Stomach (tissue), 9 donors: ENCODE data around the gene PHIP. TPM values are rescaled to one million over a fixed set of nuclear protein-coding genes. Genes with fewer than 3 reads are reported as not detected.
A peak's percentile ranks its signal among the peaks of the same experiment; 100 is the strongest.

Experiments
- DNase-seq, 2 donors: peaks; one replicate each; pipeline versions ENCODE4 v3.0.0 to v3.0.0-alpha.2; 2013 to 2019
- H3K27ac ChIP-seq, 5 donors: fragments of 200-600 bp in 4 of 5; sonication (generic) in 4 of 5; one replicate each; pipeline ENCODE4 v1.5.1; 2013 to 2019; ENCODE audit warnings: mild to moderate bottlenecking in 1 of 5, moderate library complexity in 1 of 5
- H3K27me3 ChIP-seq, 3 donors: fragments of 200-600 bp; sonication (generic); one replicate each; pipeline ENCODE4 v1.5.1; 2017 to 2019; ENCODE audit warnings: mixed run types in 1 of 3
- H3K36me3 ChIP-seq, 4 donors: fragments of 200-600 bp; sonication (generic); 1 replicate in 3 of 4; 2 replicates in 1 of 4; pipeline ENCODE4 v1.5.1; 2016 to 2019
- H3K4me1 ChIP-seq, 4 donors: fragments of 200-600 bp; sonication (generic); one replicate each; pipeline ENCODE4 v1.5.1; 2016 to 2019
- H3K4me3 ChIP-seq, 4 donors: fragments of 200-600 bp; sonication (generic) in 3 of 4; one replicate each; pipeline ENCODE4 v1.5.1; 2016 to 2019; ENCODE audit warnings: mild to moderate bottlenecking in 1 of 4
- H3K9me3 ChIP-seq, 4 donors: fragments of 200-600 bp; sonication (generic); one replicate each; pipeline ENCODE4 v1.5.1; 2016 to 2019
- CTCF ChIP-seq, 7 experiments: fragments of 450-650 bp in 4 of 7; fragments of 200-600 bp in 3 of 7; sonication (generic) in 3 of 7; IDR thresholded peaks; one replicate each; pipeline ENCODE4 v1.5.1; 2016 to 2019; ENCODE audit warnings: antibody characterized with exemption in 7 of 7, control low read depth in 2 of 7, mild to moderate bottlenecking in 1 of 7
- EP300 ChIP-seq: sonication (generic); formaldehyde crosslinking; IDR thresholded peaks from one replicate; pipeline ENCODE4 v1.6.1; 2017; ENCODE audit warnings: antibody characterized with exemption
- POLR2A ChIP-seq, 4 donors: fragments of 450-650 bp; IDR thresholded peaks; one replicate each; pipeline ENCODE4 v1.6.1; 2016; ENCODE audit warnings: antibody characterized with exemption in 4 of 4, control low read depth in 2 of 4, mild to moderate bottlenecking in 1 of 4, moderate library complexity in 1 of 4
- POLR2AphosphoS5 ChIP-seq, 3 donors: sonication (generic); formaldehyde crosslinking; IDR thresholded peaks; one replicate each; pipeline ENCODE4 v1.6.1; 2016; ENCODE audit warnings: antibody characterized with exemption in 3 of 3
- WGBS, 5 donors: extraction: QIAGEN DNeasy Blood & Tissue Kit in 3 of 5; methylation state at CpG; one replicate each; pipeline versions ENCODE4 v1.1.5 to v1.1.7; 2013 to 2018; 5-methylcytosine and 5-hydroxymethylcytosine counted together
- intact Hi-C: fragments of 100-400 bp; cut with DNase I; formaldehyde crosslinking; loops from one replicate; pipeline ENCODE4 v1.15.1; 2023; ENCODE audit warnings: low total_unique reads
- polyA plus RNA-seq, 3 donors: library from polyadenylated mRNA; stranded (reverse); fragments of 200-250 nt; gene quantifications; one replicate each; pipeline ENCODE4 v1.2.3, GENCODE V29; 2013
- total RNA-seq, 5 donors: library from RNA; depleted of rRNA; stranded (reverse); fragments of >200 nt; gene quantifications; one replicate each; pipeline versions ENCODE4 v1.1.0 to v1.2.3, GENCODE V29; 2014 to 2016
- donor health status: healthy with polysubstance abuse.
- donor health status: Bipolar disorder and iron deficiency.
- donor health status: healthy.

PHIP gene
- total and polyA plus RNA-seq, 8 donors: 3.2 to 70.7 (median 22.5) TPM

DNA sequence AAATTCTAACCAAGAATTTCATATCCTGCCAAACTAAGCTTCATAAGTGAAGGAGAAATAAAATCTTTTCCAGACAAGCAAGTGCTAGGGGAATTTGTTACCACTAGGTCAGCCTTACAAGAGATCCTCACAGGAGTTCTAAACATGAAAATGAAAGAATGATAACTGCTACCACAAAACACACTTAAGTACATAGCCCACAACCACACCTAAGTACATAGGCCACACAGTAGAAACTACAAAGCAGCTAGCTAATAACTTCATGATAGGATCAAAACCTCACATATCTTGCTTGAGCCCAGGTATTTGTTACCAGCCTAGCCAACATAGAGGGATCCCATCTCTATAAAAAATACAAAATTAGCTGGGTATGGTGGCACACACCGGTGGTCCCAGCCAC lies 160.3 kb downstream of the PHIP start:
- H3K4me3 ChIP-seq: no peak overlapping the region
- H3K27ac ChIP-seq: no peak overlapping the region
- H3K4me1 ChIP-seq: no peaks in the 10 kb centered on the region
- TF ChIP-seq POLR2AphosphoS5 (IDR thresholded peaks at IDR 0.05): no peak
- no peak for TF ChIP-seq POLR2A (IDR thresholded peaks at IDR 0.05)
- TF ChIP-seq EP300: no peak
- TF ChIP-seq CTCF (IDR thresholded peaks at IDR 0.05): no peak
- no peaks in the 10 kb centered on the region for H3K27me3 ChIP-seq
- no peaks in the 10 kb centered on the region for H3K36me3 ChIP-seq
- H3K9me3 ChIP-seq: peaks cover 7 to 44% (median 23%) of the 10 kb centered on the region in 4 donors
- intact Hi-C loops: no loop called here
- DNase-seq: no peak
- 86 to 100% (median 98%) methylated on average over 1 of the region's 1 CpG for WGBS, 5 donors

- H3K4me3 ChIP-seq: no peak overlapping the region
- peaks cover 3 to 36% (median 18%) of the 10 kb centered on the region in 4 donors for H3K9me3 ChIP-seq
- H3K36me3 ChIP-seq: no peaks in the 10 kb centered on the region
- no peaks in the 10 kb centered on the region for H3K27me3 ChIP-seq
- intact Hi-C loops: no loop called here
- no peaks in the 10 kb centered on the region for H3K4me1 ChIP-seq
- DNase-seq: no peak
- H3K27ac ChIP-seq: no peak overlapping the region
- TF ChIP-seq POLR2AphosphoS5 (IDR thresholded peaks at IDR 0.05): no peak
- no peak for TF ChIP-seq POLR2A (IDR thresholded peaks at IDR 0.05)
- no peak for TF ChIP-seq CTCF (IDR thresholded peaks at IDR 0.05)
- no peak for TF ChIP-seq EP300
- 90 to 93% (median 91%) methylated on average over 3 of the region's 3 CpGs for WGBS, 5 donors
Observed at GRCh38 chr6:78916411-78916810, 161.6 kb downstream of the PHIP start.

GRCh38 chr6:78911218-78911940 lies 166.7 kb downstream of the PHIP start:
- peak overlapping the region; percentile 43 to 56 (median 46) for H3K4me3 ChIP-seq
- TF ChIP-seq POLR2AphosphoS5 (IDR thresholded peaks at IDR 0.05): no peak
- no peak for TF ChIP-seq POLR2A (IDR thresholded peaks at IDR 0.05)
- no peak for TF ChIP-seq CTCF (IDR thresholded peaks at IDR 0.05)
- no peak for TF ChIP-seq EP300
- intact Hi-C loops: no loop called here
- H3K9me3 ChIP-seq: peaks cover 0 to under 1% (median 0%) of the 10 kb centered on the region in 4 donors
- DNase-seq: no peak
- H3K27ac ChIP-seq: no peak overlapping the region
- H3K36me3 ChIP-seq: no peaks in the 10 kb centered on the region
- WGBS, 5 donors: 57 to 70% (median 59%) methylated on average over 9 of the region's 9 CpGs
- peaks cover 0 to 14% (median 10%) of the 10 kb centered on the region in 4 donors for H3K4me1 ChIP-seq
- H3K27me3 ChIP-seq: peaks cover 0 to 14% (median 8%) of the 10 kb centered on the region in 3 donors

- intact Hi-C loops: no loop called here
- TF ChIP-seq POLR2AphosphoS5 (IDR thresholded peaks at IDR 0.05): no peak
- TF ChIP-seq EP300: no peak
- TF ChIP-seq POLR2A (IDR thresholded peaks at IDR 0.05): no peak
- no peak for TF ChIP-seq CTCF (IDR thresholded peaks at IDR 0.05)
- no peak overlapping the region for H3K27ac ChIP-seq
- H3K4me3 ChIP-seq: peak overlapping the region; percentile 43 to 56 (median 46)
- H3K36me3 ChIP-seq: no peaks in the 10 kb centered on the region
- DNase-seq: peak in 1 of 2 donors; percentile 58
- peaks cover 0 to 14% (median 8%) of the 10 kb centered on the region in 3 donors for H3K27me3 ChIP-seq
- H3K4me1 ChIP-seq: peaks cover 0 to 14% (median 10%) of the 10 kb centered on the region in 4 donors
- no peaks in the 10 kb centered on the region for H3K9me3 ChIP-seq
- WGBS, 5 donors: 2 to 7% (median 3%) methylated on average over 35 to 49 of the region's 49 CpGs
Observed at GRCh38 chr6:78910591-78911171, 167.4 kb downstream of the PHIP start.
